ENCODE data around the gene RAB11FIP4.

The RAB11FIP4 gene

GRCh38 chr17:31401456-31402254, 10.2 kb downstream of the RAB11FIP4 start:
- no peak overlapping the region for H3K27ac ChIP-seq
- TF ChIP-seq, protein P1, sequence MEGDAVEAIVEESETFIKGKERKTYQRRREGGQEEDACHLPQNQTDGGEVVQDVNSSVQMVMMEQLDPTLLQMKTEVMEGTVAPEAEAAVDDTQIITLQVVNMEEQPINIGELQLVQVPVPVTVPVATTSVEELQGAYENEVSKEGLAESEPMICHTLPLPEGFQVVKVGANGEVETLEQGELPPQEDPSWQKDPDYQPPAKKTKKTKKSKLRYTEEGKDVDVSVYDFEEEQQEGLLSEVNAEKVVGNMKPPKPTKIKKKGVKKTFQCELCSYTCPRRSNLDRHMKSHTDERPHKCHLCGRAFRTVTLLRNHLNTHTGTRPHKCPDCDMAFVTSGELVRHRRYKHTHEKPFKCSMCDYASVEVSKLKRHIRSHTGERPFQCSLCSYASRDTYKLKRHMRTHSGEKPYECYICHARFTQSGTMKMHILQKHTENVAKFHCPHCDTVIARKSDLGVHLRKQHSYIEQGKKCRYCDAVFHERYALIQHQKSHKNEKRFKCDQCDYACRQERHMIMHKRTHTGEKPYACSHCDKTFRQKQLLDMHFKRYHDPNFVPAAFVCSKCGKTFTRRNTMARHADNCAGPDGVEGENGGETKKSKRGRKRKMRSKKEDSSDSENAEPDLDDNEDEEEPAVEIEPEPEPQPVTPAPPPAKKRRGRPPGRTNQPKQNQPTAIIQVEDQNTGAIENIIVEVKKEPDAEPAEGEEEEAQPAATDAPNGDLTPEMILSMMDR (conservative IDR thresholded peaks at IDR 0.05), result no peak

GRCh38 chr17:31404028-31404949, 12.8 kb downstream of the RAB11FIP4 start:
- TF ChIP-seq, protein P1 (conservative IDR thresholded peaks at IDR 0.05), result no peak
- peak overlapping the region; percentile 44 for H3K27ac ChIP-seq

GRCh38 chr17:31405890-31406371, 14.5 kb downstream of the RAB11FIP4 start:
- peak overlapping the region; percentile 44 for H3K27ac ChIP-seq
- TF ChIP-seq, protein P1 (conservative IDR thresholded peaks at IDR 0.05), result 0 out of 2 replicates have a peak, but pooled peaks have one; percentile 13

- H3K27ac ChIP-seq, result no peak overlapping the region
- TF ChIP-seq, protein P1 (conservative IDR thresholded peaks at IDR 0.05), result no peak
These were observed 17.1 kb downstream of the RAB11FIP4 start for GRCh38 chr17:31408586-31408985.

GRCh38 chr17:31411707-31412285, 20.3 kb downstream of the RAB11FIP4 start:
- no peak overlapping the region for H3K27ac ChIP-seq

DNA sequence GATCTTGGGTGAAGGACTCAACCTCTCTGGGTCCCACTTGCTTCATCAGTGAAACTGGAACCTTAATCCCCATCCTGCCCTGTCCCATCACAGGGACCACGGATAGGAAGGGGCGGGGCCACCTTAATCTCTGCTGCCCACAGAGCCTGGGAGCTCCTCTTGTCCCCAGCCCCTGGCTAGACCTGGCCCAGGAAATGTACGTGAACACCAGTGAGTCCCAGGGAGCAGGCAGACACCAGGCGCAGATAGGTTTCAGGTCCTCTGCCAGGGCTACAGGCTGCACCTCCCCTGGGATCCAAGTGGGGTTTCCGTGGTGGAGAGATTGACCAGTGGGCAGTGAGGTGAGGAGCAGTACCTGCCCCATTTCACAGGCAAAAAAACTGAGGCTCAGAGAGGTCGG, 21.0 kb downstream of the RAB11FIP4 start:
- H3K27ac ChIP-seq, result no peak overlapping the region
- TF ChIP-seq, protein P1 (conservative IDR thresholded peaks at IDR 0.05), result no peak

More at GRCh38 chr17:31411707-31412285, 20.3 kb downstream of the RAB11FIP4 start:
- TF ChIP-seq, protein P1 (conservative IDR thresholded peaks at IDR 0.05), result no peak
